ENCODE measurements around the gene ELFN2.

DNA sequence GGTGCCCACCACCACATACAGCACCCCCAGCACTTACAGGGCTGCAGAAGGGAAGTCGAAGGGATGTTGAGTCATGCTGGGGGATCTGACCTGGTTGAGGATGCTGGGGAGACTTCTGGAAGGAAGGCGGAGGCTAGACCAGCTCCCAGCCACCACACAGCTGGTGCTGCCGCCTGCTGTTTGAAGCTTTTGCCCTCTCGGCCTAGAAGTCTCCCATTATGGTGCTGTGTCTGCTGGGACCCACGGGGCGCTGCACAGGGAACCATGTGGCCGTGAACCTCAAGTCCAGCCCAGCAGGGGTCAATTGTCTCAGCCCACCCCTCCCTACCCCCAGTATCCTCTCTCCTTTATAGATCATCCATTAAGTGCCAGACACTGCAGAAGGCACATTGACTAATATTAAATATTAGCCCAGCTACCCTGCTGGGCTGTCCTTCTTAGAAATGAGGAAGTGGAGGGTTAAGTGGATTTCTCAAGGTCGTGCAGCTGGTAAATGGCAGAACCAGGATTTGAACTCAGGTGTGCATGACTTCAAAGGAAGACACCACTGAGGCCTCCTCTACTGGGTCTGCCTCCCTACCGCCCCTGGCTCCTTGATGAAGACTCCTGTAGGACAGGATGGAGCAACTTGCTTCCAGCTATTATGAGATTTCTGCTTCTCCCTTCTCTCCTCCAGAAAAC lies 95.3 kb downstream of the ELFN2 start:
- TF ChIP-seq BRCA1 (CRISPR knock-in tag; IDR thresholded peaks at IDR 0.05), result no peak
- TF ChIP-seq, protein P1, sequence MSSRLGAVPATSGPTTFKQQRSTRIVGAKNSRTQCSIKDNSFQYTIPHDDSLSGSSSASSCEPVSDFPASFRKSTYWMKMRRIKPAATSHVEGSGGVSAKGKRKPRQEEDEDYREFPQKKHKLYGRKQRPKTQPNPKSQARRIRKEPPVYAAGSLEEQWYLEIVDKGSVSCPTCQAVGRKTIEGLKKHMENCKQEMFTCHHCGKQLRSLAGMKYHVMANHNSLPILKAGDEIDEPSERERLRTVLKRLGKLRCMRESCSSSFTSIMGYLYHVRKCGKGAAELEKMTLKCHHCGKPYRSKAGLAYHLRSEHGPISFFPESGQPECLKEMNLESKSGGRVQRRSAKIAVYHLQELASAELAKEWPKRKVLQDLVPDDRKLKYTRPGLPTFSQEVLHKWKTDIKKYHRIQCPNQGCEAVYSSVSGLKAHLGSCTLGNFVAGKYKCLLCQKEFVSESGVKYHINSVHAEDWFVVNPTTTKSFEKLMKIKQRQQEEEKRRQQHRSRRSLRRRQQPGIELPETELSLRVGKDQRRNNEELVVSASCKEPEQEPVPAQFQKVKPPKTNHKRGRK (CRISPR knock-in tag; IDR thresholded peaks at IDR 0.05), result no peak
- TF ChIP-seq, protein P2, sequence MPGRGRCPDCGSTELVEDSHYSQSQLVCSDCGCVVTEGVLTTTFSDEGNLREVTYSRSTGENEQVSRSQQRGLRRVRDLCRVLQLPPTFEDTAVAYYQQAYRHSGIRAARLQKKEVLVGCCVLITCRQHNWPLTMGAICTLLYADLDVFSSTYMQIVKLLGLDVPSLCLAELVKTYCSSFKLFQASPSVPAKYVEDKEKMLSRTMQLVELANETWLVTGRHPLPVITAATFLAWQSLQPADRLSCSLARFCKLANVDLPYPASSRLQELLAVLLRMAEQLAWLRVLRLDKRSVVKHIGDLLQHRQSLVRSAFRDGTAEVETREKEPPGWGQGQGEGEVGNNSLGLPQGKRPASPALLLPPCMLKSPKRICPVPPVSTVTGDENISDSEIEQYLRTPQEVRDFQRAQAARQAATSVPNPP (CRISPR knock-in tag; IDR thresholded peaks at IDR 0.05), result no peak
- TF ChIP-seq ATF1 (CRISPR knock-in tag; IDR thresholded peaks at IDR 0.05), result no peak
- TF ChIP-seq, protein P3, sequence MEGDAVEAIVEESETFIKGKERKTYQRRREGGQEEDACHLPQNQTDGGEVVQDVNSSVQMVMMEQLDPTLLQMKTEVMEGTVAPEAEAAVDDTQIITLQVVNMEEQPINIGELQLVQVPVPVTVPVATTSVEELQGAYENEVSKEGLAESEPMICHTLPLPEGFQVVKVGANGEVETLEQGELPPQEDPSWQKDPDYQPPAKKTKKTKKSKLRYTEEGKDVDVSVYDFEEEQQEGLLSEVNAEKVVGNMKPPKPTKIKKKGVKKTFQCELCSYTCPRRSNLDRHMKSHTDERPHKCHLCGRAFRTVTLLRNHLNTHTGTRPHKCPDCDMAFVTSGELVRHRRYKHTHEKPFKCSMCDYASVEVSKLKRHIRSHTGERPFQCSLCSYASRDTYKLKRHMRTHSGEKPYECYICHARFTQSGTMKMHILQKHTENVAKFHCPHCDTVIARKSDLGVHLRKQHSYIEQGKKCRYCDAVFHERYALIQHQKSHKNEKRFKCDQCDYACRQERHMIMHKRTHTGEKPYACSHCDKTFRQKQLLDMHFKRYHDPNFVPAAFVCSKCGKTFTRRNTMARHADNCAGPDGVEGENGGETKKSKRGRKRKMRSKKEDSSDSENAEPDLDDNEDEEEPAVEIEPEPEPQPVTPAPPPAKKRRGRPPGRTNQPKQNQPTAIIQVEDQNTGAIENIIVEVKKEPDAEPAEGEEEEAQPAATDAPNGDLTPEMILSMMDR (CRISPR knock-in tag; IDR thresholded peaks at IDR 0.05), result peak; percentile 46
- TF ChIP-seq, protein P4, sequence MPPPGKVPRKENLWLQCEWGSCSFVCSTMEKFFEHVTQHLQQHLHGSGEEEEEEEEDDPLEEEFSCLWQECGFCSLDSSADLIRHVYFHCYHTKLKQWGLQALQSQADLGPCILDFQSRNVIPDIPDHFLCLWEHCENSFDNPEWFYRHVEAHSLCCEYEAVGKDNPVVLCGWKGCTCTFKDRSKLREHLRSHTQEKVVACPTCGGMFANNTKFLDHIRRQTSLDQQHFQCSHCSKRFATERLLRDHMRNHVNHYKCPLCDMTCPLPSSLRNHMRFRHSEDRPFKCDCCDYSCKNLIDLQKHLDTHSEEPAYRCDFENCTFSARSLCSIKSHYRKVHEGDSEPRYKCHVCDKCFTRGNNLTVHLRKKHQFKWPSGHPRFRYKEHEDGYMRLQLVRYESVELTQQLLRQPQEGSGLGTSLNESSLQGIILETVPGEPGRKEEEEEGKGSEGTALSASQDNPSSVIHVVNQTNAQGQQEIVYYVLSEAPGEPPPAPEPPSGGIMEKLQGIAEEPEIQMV (CRISPR knock-in tag; IDR thresholded peaks at IDR 0.05; ENCODE audit: low read depth), result no peak
- TF ChIP-seq AGO1 (IDR thresholded peaks at IDR 0.05; ENCODE audit: low read depth, low read length, poor library complexity, severe bottlenecking), result no peak
- TF ChIP-seq ZNF337 (CRISPR knock-in tag; IDR thresholded peaks at IDR 0.05; ENCODE audit: borderline replicate concordance, low read depth), result no peak
- TF ChIP-seq CHD4 (IDR thresholded peaks at IDR 0.05; ENCODE audit: borderline replicate concordance, low read length), result no peak
- TF ChIP-seq, protein P5, sequence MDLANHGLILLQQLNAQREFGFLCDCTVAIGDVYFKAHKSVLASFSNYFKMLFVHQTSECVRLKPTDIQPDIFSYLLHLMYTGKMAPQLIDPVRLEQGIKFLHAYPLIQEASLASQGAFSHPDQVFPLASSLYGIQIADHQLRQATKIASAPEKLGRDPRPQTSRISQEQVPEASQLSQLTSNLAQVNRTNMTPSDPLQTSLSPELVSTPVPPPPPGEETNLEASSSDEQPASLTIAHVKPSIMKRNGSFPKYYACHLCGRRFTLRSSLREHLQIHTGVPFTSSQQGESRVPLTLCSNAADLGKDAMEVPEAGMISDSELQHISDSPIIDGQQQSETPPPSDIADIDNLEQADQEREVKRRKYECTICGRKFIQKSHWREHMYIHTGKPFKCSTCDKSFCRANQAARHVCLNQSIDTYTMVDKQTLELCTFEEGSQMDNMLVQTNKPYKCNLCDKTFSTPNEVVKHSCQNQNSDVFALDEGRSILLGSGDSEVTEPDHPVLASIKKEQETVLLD (CRISPR knock-in tag; IDR thresholded peaks at IDR 0.05; ENCODE audit: low read depth), result no peak
- no peak for TF ChIP-seq SETDB1 (CRISPR knock-in tag; IDR thresholded peaks at IDR 0.05; ENCODE audit: borderline replicate concordance)

Measured in HepG2 (cell line).